GM18502 (cell line): Measurements from ENCODE around the gene RBM47.
A peak's percentile ranks its signal among the peaks of the same experiment; 100 is the strongest.
"Not testable (repeated sequence)": the region's sequence is repeated elsewhere in the genome, so short reads cannot be mapped to it uniquely, and the experiment has no call there.

Experiments
- ATAC-seq: cut with Tn5 transposase; IDR thresholded peaks from one replicate; pipeline ENCODE4 v1.9.1; 2021; ENCODE audit warnings: mild to moderate bottlenecking; ENCODE audit not compliant: unreplicated experiment, poor library complexity

RBM47 gene

DNA sequence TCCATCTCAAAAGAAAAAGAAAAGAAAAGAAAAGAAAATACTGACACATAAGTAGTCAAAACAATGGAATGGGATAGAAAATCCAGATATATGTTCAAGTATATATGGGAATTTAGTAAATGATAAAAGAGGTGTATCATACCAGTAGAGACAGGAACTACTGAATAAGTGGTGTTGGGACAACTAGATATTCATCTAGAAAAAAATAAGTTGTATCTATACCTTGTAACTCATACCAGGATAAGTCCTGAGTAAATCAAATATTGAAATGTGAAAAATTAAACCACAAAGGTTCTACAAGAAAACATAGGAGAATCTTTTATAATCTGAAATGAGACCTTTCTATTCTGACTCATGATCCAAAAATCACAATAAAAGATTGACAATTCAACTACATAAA lies 58.5 kb downstream of the RBM47 start:
- ATAC-seq = no peak

DNA sequence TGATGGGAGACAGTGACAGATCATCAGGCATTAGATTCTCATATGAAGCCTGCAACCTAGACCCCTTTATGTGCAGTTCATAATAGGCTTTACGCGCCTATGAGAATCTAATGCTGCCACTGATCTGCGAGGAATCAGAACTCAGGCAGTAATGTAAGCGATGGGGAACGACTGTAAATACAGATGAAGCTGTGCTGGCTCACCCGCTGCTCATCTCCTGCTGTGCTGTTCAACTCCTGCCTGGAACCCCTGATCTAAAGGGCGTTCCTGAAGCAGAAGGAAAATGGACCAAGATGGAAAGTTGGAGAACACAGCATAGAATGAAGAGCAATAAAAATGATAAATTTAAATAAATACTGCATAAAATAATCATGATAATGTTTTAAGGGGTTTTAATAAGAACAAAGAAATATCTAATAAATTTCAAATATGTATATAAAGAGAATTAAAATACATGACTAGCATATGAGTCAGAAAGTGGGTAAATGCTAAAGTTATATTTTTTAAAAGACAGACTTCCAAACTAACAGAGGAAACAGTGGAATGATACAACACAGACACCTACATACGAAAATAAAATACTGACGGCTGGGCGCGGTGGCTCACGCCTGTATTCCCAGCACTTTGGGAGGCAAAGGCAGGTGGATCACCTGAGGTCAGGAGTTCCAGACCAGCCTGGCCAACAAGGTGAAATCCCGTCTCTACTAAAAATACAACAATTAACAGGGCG lies 59.2 kb downstream of the RBM47 start:
- ATAC-seq = no peak

GRCh38 chr4:40564815-40565483 lies 64.7 kb downstream of the RBM47 start:
- ATAC-seq = no peak

DNA sequence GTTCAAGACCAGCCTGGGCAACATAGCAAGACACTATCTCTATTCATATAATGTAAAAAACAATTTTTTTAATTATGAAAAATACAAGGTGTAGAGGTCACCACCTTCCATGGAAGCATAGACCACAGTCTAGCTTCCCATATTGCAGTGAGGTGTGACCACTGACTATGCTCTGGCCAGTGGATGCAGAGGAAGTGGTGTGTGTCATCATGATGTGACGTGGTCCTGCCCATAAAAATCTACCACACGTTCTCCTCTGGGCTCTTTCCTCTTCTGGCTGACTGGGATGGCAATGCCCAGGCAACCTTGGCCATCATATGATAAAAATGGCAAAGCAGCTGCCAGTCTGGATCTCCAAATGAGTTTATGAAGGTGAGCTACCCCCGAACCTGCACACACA lies 65.7 kb downstream of the RBM47 start:
- ATAC-seq = no peak

DNA sequence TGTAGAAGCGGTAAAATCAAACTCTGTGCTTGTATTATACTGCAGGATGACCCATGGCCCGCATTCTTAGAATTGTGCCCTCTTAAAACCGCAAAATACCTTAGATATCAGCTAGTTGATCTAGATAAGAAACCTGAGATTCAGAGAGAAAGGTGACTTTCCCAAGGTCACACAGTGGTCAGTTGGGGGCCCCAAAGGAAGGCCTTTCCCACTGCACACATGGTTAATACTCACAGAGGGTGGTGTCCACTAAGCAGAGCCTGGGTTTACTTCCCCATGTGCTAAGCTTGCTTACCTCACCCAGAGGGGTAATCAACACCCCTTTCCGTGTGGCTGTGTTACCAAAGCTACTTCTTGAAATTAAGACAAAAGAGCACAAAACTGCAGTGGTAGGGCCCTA lies 66.3 kb downstream of the RBM47 start:
- no peak for ATAC-seq

DNA sequence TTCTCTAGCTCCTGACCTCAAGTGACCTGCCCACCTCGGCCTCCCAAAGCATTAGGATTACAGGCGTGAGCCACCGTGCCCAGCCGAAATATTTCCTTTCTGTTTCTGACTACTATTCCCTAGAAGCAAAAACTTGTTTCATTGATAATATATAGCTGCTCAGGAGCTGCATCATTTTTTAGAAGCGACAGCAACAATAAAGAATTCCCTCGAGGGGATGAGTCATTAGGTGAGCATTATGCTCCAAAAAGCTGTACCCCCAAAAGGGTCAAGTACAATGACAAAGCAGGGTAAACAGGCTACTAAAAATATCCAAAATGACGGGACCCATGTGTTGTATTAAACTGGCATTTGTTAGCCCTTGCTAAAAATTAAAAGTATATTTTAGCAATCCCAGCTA lies 67.0 kb downstream of the RBM47 start:
- no peak for ATAC-seq

- no peak for ATAC-seq
These were observed 67.5 kb downstream of the RBM47 start for GRCh38 chr4:40562208-40562607.

DNA sequence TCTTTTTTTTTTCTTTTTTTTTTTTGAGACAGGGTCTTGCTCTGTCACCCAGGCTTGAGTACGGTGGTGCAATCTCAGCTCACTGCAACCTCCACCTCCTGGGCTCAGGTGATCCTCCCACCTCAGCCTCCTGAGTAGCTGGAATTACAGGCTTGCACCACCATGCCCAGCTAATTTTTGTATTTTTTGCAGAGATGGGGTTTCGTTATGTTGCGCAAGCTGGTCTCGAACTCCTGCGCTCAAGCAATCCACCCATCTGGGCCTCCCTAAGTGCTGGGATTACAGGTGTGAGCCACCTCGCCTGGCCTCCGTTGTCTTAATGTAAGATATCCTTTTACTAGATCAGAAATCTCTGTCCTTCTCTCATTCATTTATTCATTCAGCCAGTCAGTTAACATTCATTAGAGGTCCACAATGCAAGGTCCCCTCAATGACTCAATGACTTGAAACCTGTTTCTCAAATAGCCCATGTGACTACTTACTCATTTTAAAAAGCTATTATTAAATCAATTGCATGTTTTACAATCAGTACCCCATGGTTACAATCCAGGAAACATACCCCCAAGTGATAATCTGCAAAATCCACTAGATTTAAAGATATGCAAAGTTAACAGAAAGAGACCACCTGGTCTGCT lies 68.0 kb downstream of the RBM47 start:
- ATAC-seq = not testable (repeated sequence)

DNA sequence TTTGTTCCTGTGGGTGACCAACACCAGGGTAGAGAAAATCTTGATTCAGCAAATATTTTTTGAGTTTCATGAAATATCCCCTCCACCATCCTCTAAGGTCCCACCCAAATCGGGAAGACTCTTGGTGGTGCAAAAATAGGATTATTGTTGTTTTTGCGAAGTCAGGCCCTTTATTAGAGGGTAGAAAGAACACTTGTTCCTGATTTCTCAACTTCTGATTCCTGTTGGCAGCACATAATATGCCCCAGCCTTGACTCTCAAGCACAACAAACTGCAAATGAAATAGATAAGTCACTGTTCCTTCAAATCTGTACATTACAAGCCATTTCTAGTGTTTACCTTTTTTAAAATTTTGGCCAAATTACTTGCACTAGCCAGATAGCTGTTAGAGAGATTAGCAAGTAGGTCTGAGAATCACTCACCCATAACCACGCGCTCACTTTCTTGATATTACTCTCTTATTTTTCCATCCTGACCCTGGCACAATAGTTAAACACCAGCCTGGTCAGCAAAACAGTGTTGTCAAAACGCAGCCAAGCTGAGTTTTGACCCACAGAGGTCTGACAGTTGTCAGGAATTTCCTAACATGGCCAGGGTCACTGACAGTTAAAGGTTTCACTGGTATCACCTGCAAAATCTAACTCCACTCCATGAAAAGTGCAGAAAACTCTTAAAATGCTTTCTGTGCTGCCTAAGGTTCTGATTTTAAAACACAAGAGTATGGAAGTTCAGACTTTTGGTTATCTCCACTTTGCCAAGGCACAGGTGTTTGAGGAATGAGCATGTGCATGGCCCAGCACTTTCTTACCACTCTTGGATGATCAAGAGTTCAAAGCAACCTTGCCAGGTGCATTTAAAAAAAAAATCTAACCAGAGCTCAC lies 69.8 kb downstream of the RBM47 start:
- ATAC-seq = peak; percentile 72

DNA sequence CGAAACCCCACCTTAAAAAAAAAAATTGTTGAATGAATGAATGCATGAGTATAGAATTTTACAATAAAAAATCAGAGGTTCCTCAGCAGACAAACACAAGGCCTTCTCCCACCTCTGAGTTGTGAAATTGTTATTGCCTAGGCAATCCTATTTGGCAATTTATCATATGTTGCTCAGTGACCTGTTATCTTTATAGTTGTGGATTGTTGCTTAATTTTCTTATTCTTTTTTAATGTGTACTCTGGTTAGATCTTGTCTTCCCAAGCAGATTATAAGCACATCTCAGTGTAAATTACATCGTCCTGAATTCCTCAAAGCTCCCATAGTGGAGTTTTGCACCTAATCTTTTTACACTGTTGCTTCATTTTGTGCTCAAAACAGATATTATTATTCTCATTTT lies 71.9 kb downstream of the RBM47 start:
- no peak for ATAC-seq

DNA sequence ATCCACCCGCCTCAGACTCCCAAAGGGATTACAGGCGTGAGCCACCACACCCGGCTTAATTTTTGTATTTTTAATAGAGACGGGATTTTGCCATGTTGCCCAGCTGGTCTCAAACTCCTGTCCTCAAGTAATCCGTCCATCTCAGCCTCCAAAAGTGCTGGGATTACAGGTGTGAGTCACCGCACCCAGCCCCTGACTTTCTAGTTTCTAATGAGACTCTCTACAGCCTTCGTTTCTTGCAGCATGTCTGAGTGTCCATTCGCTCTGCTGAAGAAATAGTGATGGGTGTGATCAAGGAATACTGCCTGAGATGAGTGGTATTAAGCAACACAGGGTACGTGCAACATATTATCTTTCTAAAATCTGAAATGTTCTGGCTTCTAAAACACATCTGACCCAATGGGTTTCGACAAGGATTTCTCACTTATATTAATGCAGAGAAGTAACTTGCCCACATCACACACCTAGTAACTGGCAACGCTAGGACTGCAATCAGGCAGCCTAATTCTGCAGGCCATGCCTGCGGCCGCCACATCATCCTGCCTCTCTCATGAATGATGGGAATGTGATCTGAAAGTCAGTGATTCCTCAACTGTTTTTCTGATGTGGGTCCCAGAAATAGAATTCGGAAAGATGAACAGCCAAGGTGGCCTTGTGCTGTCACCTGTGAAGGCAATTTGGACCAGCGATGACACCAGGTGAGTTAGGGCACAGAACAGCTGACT lies 74.3 kb downstream of the RBM47 start:
- no peak for ATAC-seq

GRCh38 chr4:40554641-40555040 lies 75.0 kb downstream of the RBM47 start:
- ATAC-seq = not testable (repeated sequence)

DNA sequence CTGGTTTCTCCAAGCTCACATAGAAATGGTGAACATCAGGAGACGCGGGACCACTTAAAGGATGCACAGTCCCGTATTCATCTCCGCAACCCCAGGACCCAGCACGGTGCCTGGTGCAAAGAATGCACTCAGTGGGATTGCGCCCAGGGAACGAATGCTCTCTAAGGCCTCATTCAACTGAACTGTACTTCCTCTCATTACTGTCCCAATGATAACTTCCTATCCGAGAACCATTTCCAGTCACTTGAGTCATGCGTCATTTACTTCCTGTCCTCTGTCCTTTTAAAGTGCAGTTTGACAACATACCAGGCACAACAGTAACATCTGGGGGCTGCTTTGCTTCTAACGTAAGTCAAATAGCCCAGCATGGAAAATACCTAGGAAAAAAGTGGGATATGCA lies 75.7 kb downstream of the RBM47 start:
- no peak for ATAC-seq

DNA sequence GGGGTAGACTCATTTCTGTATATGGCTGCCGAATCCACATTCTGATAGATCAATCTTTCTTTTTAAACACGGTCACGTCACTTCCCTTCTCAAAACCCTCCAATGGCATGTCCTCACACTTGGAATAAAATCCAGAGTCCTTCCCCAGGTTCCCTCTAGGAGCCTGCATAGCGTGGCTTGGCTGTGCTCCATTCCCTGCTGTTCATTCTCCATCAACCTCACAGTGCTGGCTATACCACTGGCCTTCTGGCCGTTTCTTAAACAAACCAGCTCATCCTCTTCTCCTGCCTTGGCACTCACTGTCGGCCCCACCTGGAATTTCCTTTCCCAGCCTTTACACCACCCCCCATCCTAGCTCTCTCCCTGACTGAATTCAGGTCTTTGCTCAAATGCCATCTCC lies 77.1 kb downstream of the RBM47 start:
- no peak for ATAC-seq

DNA sequence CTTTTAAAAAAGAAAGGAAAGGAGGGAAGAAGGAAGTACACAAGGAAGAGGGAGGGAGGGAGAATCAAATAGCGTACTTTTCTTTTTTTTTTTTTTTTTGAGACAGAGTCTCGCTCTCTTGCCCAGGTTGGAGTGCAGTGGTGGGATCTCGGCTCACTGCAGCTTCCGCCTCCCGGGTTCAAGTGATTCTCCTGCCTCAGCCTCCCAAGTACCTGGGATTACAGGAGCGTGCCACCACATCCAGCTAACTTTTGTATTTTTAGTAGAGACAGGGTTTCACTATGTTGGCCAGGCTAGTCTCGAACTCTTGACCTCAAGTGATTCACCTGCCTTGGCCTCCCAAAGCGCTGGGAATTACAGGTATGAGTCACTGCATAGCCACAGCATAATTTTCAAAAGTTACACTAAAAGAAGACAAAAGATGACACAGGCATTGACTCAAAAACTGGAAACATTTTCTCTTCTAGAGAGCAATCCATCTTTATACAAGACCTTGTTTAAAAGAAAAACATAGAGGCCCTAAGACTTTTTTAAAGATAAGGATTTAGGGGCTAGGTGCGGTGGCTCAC lies 78.0 kb downstream of the RBM47 start:
- not testable (repeated sequence) for ATAC-seq

GRCh38 chr4:40550948-40551462 lies 78.7 kb downstream of the RBM47 start:
- ATAC-seq = peak; percentile 84

GRCh38 chr4:40550196-40550595 lies 79.5 kb downstream of the RBM47 start:
- ATAC-seq = no peak

DNA sequence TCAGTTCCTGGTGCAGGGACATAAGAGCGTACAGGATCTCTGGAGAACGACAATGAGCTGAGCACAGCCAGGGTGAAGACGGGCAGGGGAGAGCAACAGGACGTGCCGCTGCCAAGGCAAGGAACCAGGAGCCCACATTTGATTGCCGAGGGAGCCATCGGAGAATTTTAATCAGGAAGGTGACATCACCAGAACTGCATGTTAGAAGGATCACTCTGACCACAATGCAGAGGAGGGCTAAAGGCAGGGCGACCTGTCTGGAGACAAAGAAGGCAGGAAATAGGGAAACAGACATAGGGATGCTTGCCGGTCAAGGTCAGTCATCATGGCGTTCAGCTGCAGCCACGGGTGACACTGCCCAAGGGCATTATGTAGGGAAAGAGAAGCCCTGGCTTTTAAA lies 81.4 kb downstream of the RBM47 start:
- ATAC-seq = no peak

DNA sequence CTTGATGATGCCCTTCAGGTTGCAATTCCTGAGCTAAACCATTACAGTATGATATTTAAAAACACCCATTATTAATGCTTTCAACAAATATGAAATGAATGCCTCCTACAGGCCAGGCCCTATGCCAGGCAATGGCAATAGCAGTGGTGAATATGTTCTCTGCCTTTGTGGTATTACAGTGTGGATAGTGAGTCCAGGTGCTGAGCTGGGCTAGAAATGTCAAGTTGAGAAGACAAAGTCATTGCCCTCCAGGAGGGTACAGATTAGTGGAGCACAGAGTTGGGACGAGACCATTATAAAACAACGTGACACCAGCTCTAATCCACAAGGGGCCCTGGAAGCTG lies 81.9 kb downstream of the RBM47 start:
- no peak for ATAC-seq
